RWPE1 (cell line): ENCODE results near the gene CCT3.
A peak's percentile ranks its signal among the peaks of the same experiment; 100 is the strongest.

Source experiments
- CTCF ChIA-PET: fragments of 350-600 bp; sonication (Branson Sonifier 250); formaldehyde crosslinking; extraction: SDS; loops from one replicate; lab custom pipeline; 2021; lab: Yijun Ruan, JAX
- POLR2A ChIA-PET: fragments of 400-600 bp; formaldehyde crosslinking; extraction: SDS; loops from one replicate; lab custom pipeline; 2020; ENCODE audit warnings: antibody characterized with exemption; ENCODE audit not compliant: low non-redundant PET; lab: Yijun Ruan, JAX
- DNase-seq: peaks from one replicate; pipeline ENCODE4 v3.0.0; 2012; ENCODE audit warnings: low spot score
- H3K27ac ChIP-seq: fragments of 450-650 bp; 2 replicates; pipeline ENCODE4 v1.5.1; 2017
- TF ChIP-seq, protein P1 (sequence below): fragments of 450-650 bp; conservative IDR thresholded peaks from 2 replicates; pipeline ENCODE4 v1.5.1; 2017; ENCODE audit warnings: low read depth, mild to moderate bottlenecking

Gene CCT3

DNA sequence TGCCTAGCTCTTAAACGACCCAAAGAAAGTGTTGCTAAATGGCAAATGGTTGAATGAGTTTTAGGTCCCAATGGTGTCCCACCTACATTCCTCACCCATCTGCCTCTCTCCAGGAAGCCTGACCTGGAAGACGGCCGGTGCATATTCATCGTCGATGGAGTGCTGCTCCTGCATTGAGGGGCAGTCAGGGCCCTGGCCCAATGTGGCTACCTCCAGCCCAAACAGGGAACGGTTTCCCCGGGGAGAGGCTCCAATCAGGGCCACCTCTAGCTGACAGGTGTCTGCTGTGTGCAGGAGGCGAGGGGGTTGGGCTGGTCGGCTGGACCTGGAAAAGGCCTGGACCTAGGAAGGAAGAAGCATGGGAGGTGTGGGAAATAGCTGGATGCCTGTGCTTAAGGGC, 44.2 kb downstream of the CCT3 start:
- TF ChIP-seq, protein P1, sequence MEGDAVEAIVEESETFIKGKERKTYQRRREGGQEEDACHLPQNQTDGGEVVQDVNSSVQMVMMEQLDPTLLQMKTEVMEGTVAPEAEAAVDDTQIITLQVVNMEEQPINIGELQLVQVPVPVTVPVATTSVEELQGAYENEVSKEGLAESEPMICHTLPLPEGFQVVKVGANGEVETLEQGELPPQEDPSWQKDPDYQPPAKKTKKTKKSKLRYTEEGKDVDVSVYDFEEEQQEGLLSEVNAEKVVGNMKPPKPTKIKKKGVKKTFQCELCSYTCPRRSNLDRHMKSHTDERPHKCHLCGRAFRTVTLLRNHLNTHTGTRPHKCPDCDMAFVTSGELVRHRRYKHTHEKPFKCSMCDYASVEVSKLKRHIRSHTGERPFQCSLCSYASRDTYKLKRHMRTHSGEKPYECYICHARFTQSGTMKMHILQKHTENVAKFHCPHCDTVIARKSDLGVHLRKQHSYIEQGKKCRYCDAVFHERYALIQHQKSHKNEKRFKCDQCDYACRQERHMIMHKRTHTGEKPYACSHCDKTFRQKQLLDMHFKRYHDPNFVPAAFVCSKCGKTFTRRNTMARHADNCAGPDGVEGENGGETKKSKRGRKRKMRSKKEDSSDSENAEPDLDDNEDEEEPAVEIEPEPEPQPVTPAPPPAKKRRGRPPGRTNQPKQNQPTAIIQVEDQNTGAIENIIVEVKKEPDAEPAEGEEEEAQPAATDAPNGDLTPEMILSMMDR = no peak
- DNase-seq = no peak
- CTCF ChIA-PET = no interaction called here
- H3K27ac ChIP-seq = peak overlapping the region; percentile 58; the same call in 1 of the 2 replicates
- POLR2A ChIA-PET = no interaction called here

DNA sequence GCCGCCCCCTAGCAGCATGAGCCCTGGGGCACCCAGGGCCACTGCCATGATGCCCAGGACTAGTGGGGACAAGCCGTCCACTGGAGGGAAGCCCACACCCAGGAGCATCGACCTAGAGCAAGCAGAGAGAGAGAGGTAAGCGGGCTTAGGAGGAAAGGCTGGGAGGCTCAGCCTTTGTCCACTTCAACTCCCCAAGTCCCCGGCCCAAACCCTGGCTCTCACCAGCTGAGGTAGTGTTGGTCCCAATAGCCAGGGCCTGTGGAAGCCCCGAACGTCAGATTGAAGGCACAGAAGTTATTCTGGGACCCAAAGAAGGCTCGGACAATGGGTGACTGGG, 45.0 kb downstream of the CCT3 start:
- ChIA-PET CTCF (no interaction called here), POLR2A (no interaction called here)
- TF ChIP-seq, protein P1 = no peak
- DNase-seq = no peak
- H3K27ac ChIP-seq = peak overlapping the region; percentile 58

DNA sequence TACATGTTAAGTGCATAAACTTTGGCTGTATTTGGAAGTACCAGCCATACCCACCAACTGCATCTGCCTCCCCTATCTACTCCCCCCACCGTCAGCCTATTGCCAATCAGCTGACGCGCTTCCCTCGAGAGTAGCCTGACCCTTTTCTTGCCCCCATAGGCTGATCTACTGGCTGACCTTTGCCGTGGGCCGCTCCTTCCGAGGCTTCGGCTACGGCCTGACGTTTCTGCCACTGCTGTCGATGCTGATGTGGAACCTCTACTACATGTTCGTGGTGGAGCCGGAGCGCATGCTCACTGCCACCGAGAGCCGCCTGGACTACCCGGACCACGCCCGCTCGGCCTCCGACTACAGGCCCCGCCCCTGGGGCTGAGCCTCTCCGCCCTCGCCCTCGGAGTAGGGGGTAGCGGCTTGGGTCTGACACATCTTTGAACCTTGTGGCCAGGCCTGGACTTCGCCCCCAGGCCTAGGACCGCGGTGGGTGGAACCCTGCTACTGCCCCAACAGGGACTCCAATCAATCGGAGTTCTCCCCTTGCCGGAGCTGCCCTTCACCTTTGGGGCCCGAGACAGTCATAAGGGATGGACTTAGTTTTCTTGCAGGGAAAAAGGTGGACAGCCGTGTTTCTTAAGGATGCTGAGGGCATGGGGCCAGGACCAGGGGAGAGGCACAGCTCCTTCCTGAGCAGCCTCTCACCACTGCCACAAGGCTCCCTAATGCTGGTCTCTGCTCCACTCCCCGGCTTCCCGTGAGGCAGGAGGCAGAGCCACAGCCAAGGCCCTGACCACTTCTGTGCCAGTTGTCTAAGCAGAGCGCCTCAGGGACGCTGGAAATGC, 46.6 kb downstream of the CCT3 start:
- CTCF ChIA-PET = no interaction called here
- POLR2A ChIA-PET = no interaction called here
- no peak for DNase-seq
- TF ChIP-seq, protein P1 = no peak
- H3K27ac ChIP-seq = peak overlapping the region; percentile 58

DNA sequence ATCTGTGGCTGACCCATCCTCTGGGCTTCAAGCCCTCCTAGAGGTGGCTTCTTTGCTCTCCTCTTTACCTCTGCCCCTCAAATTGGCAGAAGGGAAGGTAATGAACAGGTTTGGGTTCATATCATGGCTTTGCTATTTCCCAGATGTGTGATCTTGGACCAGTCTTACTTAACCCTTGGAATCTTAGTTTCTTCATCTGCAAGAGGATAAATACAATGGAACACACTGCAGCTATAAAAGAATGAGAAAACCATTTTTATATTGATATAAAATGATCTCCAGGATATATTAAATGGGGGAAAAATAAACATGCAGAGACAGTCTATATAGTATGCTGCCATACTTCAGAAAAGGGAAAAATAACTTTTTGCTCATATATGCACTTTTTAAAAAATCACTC, 48.2 kb downstream of the CCT3 start:
- no peak overlapping the region for H3K27ac ChIP-seq
- DNase-seq = no peak
- TF ChIP-seq, protein P1 = no peak
- ChIA-PET CTCF (interaction anchor here (0.7 kb wide), 1 partner anchor 33 kb away, joined by 3 read pairs; no protein-coding TSS in a partner anchor), POLR2A (no interaction called here)

DNA sequence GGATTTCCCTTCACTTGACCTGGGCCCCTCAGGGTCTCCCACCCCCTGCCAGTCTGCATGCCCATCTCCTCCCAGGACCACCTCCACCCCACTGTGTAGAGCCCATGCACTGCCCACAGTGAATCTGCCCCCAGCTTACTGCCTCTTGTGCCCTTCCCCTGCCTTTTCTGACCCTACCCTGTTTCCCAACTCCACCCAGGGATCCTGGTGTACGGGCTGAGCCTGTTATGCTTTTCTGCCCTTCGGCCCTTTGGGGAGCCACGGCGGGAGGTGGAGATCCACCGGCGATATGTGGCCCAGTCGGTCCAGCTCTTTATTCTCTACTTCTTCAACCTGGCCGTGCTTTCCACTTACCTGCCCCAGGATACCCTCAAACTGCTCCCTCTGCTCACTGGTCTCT, 52.0 kb downstream of the CCT3 start:
- POLR2A ChIA-PET = no interaction called here
- H3K27ac ChIP-seq = no peak overlapping the region; the same call in 1 of the 2 replicates
- CTCF ChIA-PET = interaction anchor here (0.6 kb wide), 1 partner anchor 61 kb away, joined by 3 read pairs; no protein-coding TSS in a partner anchor
- TF ChIP-seq, protein P1 = no peak
- DNase-seq = no peak

DNA sequence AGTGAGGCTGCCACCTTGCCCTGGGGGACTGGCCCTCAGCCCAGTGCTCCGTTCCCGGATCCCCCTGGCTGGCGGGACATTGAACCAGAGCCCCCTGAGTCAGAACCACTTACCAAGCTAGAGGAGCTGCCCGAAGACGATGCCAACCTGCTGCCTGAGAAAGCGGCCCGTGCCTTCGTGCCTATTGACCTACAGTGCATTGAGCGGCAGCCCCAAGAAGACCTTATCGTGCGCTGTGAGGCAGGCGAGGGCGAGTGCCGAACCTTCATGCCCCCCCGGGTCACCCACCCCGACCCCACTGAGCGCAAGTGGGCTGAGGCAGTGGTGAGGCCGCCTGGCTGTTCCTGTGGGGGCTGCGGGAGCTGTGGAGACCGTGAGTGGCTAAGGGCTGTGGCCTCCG, 52.7 kb downstream of the CCT3 start:
- ChIA-PET CTCF (interaction anchor here (0.6 kb wide), 1 partner anchor 60 kb away, joined by 3 read pairs; no protein-coding TSS in a partner anchor), POLR2A (no interaction called here)
- DNase-seq = no peak
- TF ChIP-seq, protein P1 = no peak
- peak overlapping the region; percentile 55 for H3K27ac ChIP-seq
